Measurements from ENCODE around the gene KCNN4. TPM values are rescaled to one million over a fixed set of nuclear protein-coding genes. Genes with fewer than 3 reads are reported as not detected.

Gene KCNN4
- total and polyA plus RNA-seq, 2 donors (not counting 3 experiments of a cell fraction or from before 2014, with no cell fraction given): 0.29 TPM; not detected in 1

GRCh38 chr19:43748205-43748594 lies 32.6 kb downstream of the KCNN4 start:
- Histone ChIP-seq H3K9ac (replicated peaks; ENCODE audit: extremely low read depth, insufficient read depth, low read length) (no peak overlapping the region), H3K9me1 (replicated peaks; ENCODE audit: control insufficient read depth, extremely low read depth, insufficient read depth, low read length) (no peaks in the 10 kb centered on the region), H3K9me3 (replicated peaks; ENCODE audit: control insufficient read depth, insufficient read depth, low read length) (no peaks in the 10 kb centered on the region), H3K4me1 (ENCODE audit: control insufficient read depth, extremely low read depth, insufficient read depth, low read length) (peaks cover 10% of the 10 kb centered on the region), H3K27me3 (ENCODE audit: control insufficient read depth in 2 of 2, insufficient read depth in 2 of 2, low read length in 2 of 2) (no peaks in the 10 kb centered on the region), H3K27ac (ENCODE audit: insufficient read depth, low read depth, low read length) (no peak overlapping the region), H3K79me2 (ENCODE audit: control insufficient read depth, insufficient read depth, low read length) (peaks cover 17% of the 10 kb centered on the region), H4K20me1 (replicated peaks; ENCODE audit: control insufficient read depth, extremely low read depth, insufficient read depth, low read length) (no peaks in the 10 kb centered on the region), H3K36me3 (ENCODE audit: control insufficient read depth in 2 of 2, extremely low read depth in 1 of 2, insufficient read depth in 2 of 2, low read length in 2 of 2) (peaks cover 32 to 45% of the 10 kb centered on the region in 2 experiments), H3K4me2 (ENCODE audit: insufficient read depth, low read length) (no peak overlapping the region), H2AFZ (ENCODE audit: low read depth, low read length) (no peak overlapping the region), H3K4me3 (replicated peaks in 1 of 3; ENCODE audit: insufficient read depth in 1 of 3, low read depth in 1 of 3, low read length in 3 of 3) (no peak overlapping the region)
- POLR2A ChIA-PET: interaction anchor here (0.6 kb wide), 1 partner anchor 67 kb away, joined by 4 read pairs; no protein-coding TSS in a partner anchor
- CTCF ChIA-PET: interaction anchor here (0.8 kb wide), 1 partner anchor 62 kb away, joined by 4 read pairs; no protein-coding TSS in a partner anchor
- TF ChIP-seq EZH2 (IDR thresholded peaks at IDR 0.05; ENCODE audit: borderline replicate concordance, low read depth, low read length, severe bottlenecking): no peak
- TF ChIP-seq POLR2AphosphoS5 (IDR thresholded peaks at IDR 0.05; ENCODE audit: insufficient read depth, low read depth, low read length): no peak
- no peak for TF ChIP-seq MAX (IDR thresholded peaks at IDR 0.05; ENCODE audit: insufficient read depth, insufficient read length)
- no peak for TF ChIP-seq GATA2 (IDR thresholded peaks at IDR 0.05; ENCODE audit: insufficient read depth, insufficient read length, low read depth, low read length)
- no peak for TF ChIP-seq CTCF (IDR thresholded peaks at IDR 0.05; ENCODE audit: extremely low read depth in 1 of 2, insufficient read depth in 1 of 2, low read depth in 1 of 2, low read length in 2 of 2)
- TF ChIP-seq FOS (IDR thresholded peaks at IDR 0.05; ENCODE audit: borderline replicate concordance, insufficient read depth, low read length): no peak
- TF ChIP-seq MYC (IDR thresholded peaks at IDR 0.05; ENCODE audit: low read depth, low read length): no peak
- TF ChIP-seq POLR2A (IDR thresholded peaks at IDR 0.05; ENCODE audit: low read depth, low read length): no peak
- no peak for TF ChIP-seq JUN (IDR thresholded peaks at IDR 0.05; ENCODE audit: borderline replicate concordance, insufficient read depth, insufficient read length, low read depth)
- FAIRE-seq (no peak), DNase-seq (ENCODE audit: low read depth, low spot score) (no peak)
- dilution Hi-C loops (cut with MboI; ENCODE audit: extremely low pct_ligation_motif_present, low sequenced_read_pairs) (no loop called here), intact Hi-C loops (cut with micrococcal nuclease) (no loop called here)
- no TSS peak for BruUV-seq (replicated peaks)
